IPS-NIHi7 (cell line): ENCODE data around the gene CACNA1B.
A peak's percentile ranks its signal among the peaks of the same experiment; 100 is the strongest.
"Not testable (repeated sequence)": the region's sequence is repeated elsewhere in the genome, so short reads cannot be mapped to it uniquely, and the experiment has no call there.

Source experiments
- DNase-seq: peaks from one replicate; pipeline ENCODE4 v3.0.0; 2012; ENCODE audit warnings: mixed read lengths; ENCODE audit errors: extremely low spot score

CACNA1B gene

DNA sequence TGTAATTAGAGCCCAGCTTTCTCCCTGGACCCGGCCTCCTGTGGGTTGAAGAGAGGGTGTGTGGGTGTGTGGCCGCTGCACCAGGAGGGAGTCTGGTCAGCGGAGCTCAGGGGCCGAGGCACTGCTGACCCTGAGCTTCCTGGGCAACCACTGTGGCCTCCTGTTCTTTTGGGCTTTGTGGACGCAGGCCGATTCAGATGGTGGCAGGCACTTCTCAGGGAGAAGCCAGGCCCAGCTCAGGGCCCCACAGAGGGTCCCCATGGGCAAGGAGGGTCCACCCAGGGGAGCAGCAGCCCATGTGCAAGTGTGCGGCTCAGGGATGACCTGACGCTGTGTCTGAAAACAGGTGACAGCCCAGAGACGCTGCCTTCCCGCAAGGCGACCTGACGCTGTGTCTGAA lies 11.0 kb downstream of the CACNA1B start:
- not testable (repeated sequence) for DNase-seq

DNA sequence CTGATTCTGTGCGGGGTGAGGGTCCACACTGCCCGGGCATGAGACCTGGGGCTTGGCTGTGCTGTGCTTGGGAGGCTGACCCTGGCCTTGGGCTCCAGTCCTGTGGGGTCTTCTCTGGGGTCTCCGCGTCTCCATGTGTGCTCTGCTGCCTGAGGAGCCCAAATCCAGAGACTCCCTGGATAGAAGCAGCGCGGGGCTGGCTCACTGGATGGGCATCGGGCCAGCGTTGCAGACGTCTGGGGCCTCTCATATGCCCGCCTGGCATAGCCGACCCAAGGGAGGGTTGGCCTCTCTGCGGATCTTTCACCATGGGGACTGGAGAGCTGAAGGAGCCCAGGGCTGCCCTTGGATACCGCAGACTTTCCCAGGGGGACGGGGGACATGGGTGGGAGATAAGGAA lies 12.4 kb downstream of the CACNA1B start:
- DNase-seq: not testable (repeated sequence)

DNA sequence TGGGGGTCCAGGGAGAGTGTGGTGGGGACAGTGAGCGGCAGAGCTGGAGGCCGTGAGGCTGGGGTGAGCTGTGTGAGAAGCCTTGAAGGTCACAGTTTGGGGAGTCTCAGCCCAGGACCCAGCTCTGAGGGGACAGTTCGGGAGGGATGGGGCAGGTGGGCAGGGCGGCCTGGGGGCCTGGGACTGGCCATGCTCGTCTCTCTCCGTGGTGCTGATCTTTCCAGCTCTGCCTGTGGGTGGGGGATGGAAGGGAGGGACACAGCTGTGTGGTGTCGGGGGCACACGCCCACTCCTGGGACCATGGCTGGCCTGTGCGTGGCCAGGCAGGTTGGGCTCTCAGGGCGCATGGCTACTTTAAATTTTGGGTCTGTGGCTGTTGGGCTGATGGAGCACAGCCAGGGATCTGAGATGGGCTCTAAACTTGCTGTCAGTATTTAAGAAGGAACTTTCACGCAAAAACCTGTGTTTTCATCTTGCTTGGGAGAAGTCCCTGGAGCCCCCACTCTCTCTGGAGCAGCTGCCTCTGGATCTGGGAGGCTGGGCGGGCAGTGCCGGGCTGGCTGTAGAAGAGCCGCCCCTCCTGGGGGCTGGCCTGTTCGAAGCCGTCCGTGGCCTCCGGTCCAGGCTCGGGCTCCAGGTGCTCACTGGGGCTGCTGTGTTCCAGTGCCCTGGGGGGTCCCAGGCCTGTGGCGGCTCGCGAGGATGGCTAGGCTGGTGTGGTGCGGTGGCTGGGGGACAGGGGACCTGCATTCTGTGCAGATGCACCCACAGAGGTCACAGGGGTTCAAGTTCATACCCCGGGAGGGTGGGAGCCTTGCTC lies 13.4 kb downstream of the CACNA1B start:
- DNase-seq: not testable (repeated sequence)

DNA sequence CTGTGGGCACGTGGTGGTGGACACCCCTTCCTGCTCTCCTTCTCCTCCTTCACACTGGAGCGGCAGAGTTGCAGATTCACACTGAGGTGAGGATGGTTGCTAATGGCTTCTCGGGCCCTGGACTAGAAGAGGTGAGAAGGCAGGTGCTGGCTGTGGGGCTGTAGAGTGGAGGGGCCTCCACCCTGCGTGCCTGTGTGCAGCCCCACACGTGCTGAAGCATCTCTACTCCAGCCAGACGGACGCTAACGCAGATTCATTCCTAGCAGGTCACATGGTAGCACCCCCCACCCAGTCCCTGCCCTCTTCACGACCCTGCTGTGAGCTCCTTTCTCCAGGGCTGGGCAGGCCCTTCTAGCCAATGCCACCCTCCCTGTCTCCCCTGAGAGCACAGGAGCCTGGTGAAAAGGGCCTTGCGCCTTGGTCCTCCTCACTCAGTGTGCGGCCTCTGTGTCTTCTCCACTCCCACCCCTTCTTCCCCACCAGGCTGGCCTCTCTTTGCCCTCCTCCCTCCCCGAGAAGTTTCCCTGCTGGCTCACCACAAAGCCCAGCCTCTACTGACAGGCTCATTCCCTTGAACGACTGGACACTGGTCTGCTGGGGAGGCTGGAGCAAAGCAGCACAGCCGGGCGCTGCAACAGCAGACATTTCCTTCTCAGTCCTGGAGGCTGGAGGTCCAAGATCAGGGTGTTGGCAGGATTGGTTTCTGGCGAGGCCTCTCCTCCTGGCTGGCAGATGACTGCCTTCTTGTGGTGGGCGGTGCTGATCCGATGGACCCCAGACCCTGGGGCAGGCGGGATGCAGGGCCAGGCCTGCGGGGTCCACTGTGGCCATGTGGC lies 14.2 kb downstream of the CACNA1B start:
- DNase-seq: no peak

DNA sequence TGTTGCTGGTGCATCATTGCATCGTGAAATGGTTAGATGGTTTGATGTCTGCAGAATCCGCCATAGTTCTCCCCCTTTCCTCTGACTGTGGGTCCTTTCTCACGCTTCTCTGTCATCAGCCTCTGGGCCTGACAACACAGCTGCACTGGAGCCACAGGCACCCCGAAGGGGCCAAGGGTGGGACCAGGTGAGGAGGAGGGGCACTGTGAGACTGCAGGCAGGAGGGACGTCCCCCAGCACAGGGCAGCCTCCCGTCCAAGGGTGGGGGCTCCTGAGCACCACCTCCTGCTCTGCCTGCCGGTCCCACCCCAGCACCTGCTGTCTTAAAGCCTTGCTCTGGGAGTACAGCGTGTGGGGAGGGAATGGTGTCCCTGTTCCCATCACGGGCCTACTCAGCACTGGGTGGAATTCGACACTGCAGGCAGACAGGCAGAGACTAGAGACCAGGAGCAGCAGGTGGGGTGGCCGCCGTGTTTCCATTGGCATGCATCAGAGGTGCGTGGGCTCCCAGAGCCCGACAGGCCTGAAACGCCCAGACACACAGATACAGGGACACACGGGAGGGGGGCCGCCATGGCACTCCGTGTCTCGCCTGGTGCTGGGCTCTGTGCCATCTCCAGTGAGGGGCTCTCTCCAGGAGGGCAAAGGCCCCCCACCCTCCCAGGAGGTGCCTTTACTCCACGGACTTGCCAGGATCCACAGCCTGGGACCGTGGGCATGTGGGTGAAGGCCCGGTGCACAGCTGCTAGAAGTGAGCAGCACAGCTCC lies 15.0 kb downstream of the CACNA1B start:
- DNase-seq: peak; percentile 15

DNA sequence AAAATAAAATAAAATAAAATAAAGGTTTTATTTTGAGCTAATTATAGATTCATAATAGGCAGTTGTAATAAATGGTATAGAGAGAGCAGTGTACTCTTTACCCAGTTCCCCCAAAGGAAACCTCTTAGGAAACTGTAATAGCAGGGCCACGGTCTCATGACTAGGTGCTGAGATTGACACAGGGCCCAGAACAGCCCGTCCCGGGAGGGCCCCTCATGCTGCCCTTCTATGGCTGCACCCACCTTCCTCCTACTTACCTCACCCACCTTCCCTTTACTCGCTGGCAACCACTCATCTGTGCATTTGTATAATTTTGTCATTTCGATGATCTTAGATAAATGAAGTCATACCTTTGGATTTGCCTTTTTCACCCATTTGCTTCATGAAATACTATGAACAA lies 16.1 kb downstream of the CACNA1B start:
- no peak for DNase-seq

DNA sequence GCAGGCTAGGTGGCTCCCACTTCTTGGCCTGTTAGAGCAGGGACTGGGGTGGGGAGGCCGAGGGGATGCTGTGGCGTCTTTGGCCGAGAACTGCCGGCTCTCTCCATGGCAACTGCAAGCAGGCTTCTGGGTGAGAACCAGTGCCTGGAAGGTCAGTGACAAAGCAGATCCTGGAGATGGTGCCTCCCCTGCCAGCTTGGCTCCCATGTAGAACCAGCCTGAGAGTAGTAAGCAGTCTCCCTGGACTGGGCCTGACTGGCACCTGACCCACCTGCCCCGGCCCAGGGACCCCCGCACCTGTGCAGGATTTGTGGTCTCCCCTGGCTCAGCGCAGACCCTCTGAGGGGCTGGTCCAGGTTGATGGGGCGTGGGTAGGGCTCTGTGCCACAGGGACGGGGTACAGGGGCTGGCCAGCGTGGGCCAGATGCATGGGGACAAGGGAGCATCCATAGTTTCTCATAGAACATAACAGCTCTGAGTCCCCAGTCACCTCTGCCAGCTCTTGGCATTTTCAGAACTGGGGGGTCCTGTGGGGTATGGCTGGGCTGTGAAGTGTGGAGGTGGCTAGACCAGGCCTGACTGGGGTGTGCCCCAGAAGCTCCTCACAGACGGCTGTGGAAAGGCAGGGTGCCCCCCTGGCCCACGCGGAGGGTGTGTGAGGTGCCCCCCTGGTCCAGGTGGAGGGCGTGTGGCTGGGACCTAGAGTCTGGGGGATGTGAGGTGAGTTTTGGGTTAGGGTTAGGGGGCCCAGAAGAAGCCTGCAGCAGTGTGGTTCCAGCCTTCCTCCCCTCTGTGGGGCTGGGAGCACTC lies 22.2 kb downstream of the CACNA1B start:
- no peak for DNase-seq

DNA sequence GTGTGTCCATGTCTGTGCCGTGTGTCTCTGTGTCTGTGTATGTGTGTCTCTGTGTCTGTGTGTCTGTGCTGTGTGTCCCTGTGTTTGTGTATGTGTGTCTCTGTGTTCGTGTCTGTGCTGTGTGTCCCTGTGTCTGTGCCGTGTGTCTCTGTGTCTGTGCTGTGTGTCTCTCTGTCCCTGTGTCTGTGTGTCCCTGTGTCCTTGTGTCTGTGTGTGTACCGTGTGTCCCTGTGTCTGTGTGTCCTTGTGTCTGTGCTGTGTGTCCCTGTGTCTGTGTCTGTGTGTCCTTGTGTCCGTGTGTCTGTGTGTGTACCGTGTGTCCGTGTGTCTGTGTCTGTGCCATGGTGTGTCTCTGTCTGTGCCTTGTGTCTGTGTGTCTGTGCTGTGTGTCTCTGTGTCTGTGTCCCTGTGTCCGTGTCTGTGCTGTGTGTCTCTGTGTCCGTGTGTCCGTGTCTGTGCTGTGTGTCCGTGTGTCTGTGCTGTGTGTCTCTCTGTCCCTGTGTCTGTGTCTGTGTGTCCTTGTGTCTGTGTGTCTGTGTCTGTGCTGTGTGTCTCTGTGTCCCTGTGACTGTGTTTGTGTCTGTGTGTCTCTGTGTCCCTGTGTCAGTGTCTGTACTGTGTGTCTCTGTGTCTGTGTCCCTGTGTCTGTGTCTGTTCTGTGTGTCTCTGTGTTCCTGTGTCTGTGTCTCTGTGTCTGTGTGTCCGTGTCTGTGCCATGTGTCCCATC lies 23.2 kb downstream of the CACNA1B start:
- no peak for DNase-seq

DNA sequence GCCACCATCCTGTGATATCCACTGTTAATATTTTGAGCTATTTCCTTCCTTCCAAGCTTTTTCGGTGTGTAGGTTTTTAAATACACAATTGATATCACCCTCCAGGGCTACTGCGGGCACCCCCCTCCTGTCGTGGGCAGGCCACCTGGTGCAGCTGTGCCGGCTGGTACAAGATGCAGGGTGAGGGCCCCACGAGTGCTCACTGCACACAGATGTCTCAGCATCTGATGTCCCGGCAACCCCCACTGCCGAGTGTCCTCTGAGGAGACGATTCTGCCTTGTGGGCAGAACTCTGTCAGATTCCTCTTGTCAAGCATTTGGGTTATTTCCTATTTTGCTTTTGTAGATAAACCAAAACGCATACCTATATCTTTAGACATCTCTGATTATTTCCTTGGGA lies 25.1 kb downstream of the CACNA1B start:
- no peak for DNase-seq

DNA sequence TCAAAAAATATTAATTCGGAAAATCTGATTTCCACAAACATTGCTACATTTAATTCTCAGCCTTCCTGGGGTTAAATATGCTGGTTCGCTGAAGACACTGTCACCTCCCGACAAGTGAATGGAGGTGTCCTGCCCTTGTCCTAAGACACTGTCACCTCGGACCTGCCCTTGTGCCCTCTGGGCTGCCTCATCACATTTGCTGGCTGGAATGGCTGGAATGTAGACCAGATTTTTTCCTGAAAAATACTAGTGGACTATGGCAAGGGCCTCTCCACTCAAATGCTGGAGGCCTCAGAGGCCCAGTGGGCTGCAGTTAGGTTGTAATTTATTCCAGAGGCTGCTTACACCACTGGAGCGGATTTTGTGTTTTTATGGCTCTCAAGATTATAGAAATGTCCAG lies 28.2 kb downstream of the CACNA1B start:
- peak; percentile 18 for DNase-seq

DNA sequence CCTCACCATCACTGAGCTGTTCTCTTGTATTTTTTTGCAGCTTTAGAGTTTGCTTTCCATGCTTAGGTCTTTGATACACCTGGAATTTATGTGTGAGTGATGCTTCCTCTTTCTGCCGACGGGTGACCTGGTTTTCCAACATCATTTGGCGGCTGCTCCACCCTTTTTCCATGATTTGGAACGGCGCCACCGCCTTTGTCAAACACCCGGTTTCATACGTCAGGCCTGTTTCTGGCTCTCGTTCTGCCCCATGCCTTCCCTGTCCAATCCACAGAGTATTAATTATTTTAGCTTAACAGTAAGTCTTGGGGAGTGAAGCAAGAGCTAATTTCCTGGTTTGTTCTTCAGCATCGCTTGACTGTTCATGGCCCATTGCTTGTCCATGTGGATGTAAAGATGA lies 30.2 kb downstream of the CACNA1B start:
- no peak for DNase-seq

DNA sequence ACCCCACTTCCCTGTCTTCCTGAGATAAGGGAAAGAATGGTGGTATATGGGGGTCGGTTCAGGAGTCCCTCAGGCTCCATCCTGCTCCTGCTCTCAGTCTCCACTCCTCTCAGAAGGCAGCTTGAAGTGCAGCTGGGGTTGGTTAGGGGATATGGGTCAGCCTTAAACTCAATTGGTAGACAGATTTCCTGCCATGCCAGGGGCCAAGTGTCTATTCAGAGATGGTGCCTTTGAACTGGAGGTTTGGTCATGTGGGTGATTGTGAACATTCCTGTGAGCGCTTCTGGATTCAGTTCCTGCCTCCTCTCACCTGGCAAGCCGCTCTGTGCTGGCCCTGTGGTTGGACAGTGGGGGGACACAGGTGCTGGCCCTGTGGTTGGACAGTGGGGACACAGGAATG lies 35.1 kb downstream of the CACNA1B start:
- DNase-seq: no peak

DNA sequence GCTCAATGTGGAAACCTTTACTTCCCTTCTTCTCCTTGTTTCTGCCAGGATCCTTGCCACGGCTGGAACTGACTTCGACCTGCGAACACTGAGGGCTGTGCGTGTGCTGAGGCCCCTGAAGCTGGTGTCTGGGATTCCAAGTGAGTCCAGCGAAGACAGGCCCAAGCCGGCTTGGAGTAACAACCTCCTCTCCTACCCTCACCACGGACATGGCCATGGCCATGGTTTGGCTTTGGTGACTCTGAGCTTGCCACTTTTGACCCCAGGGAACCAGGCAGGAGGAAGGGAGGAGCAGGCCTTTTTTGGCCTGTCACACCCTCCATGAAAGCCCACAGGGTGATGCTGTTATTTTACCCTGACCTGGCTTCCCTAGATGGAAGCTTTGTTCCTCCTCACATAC lies 35.5 kb downstream of the CACNA1B start:
- no peak for DNase-seq

DNA sequence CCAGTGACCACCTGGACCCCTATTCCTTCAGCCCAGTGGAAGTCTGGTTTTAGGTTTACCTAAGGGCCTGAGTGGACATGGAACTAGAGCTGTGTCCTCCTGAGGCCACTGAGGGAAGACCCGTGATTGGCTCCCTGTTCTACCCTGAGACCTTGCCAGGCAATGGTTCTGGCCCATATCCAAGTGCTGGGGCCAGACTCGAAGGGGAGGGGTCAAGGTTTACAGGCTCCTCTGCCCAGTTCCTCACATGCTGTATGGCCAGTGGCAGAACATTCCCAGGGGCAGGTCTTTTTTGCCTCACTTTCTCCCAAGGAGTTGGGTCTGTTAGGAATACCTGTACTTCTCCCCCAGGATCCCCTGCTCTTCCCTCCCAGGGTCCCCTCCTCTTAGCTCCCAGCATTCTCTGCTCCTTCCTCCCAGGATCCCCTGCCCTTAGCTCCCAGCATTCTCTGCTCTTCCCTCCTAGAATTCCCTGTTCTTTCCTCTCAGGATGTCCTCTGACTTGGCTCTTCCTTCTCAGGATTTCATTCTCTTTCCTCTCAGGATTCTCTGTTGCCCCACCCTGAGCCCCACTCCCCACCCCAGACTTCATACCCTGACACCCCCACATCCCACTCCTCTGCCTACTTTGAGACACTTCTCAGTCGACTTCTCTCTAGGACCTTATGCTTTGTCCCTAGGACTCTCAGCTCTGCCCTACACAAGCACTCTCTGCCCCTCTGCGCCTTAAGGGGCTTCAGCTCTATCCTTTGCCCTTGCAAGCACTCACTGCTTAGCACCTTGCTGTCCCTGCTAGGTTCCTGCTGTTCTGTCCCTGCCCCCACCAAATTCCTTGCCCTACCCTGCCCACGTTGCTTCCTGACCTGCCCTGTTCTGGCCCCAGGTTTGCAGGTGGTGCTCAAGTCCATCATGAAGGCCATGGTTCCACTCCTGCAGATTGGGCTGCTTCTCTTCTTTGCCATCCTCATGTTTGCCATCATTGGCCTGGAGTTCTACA lies 36.5 kb downstream of the CACNA1B start:
- no peak for DNase-seq

DNA sequence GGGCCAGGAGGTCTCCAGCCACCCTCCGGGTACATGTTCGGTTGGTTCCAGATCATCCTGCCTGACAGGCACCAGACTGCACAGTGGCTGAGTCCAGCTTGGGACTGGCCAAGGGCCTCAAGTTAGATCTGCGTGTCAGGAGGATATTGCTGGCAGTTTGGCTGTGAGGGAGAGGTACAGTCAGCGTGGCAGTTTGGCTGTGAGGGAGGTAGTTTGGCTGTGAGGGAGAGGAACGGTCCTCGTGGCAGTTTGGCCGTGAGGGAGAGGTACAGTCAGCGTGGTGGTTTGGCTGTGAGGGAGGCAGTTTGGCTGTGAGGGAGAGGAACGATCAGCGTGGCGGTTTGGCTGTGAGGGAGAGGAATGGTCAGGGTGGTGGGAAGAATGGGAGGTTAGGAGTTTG lies 39.0 kb downstream of the CACNA1B start:
- DNase-seq: no peak

DNA sequence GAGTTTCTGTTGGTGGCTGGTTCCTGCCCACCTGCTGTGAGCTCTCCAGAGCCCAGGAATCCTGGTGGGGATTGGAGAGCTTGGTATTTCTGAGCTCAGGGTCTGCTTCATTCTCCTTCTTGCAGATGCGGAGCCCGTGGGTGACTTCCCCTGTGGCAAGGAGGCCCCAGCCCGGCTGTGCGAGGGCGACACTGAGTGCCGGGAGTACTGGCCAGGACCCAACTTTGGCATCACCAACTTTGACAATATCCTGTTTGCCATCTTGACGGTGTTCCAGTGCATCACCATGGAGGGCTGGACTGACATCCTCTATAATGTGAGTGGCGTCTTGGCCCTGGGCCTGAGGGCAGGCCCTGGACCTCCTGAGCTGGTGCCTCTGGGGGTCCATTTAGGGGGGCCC lies 39.5 kb downstream of the CACNA1B start:
- DNase-seq: no peak

DNA sequence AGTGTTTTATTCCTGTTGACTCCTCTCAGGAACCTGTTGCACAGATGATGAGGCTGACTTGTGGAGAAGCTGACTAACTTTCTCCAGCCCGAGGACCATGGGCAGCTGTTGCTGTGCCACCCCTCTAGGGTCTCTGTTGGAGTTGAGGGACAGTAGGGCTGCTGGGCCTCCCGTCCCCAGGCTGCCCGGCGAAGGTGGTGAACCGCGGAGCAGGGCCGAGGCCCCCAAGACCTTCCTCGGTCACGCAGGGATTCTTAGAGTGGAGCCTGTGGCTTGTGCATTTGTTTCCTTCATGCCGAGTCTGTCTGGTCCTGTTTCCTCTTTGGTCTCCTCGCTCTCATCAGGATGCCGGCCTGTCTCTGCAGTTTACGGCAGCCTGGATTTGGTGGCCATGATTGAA lies 40.2 kb downstream of the CACNA1B start:
- DNase-seq: no peak

DNA sequence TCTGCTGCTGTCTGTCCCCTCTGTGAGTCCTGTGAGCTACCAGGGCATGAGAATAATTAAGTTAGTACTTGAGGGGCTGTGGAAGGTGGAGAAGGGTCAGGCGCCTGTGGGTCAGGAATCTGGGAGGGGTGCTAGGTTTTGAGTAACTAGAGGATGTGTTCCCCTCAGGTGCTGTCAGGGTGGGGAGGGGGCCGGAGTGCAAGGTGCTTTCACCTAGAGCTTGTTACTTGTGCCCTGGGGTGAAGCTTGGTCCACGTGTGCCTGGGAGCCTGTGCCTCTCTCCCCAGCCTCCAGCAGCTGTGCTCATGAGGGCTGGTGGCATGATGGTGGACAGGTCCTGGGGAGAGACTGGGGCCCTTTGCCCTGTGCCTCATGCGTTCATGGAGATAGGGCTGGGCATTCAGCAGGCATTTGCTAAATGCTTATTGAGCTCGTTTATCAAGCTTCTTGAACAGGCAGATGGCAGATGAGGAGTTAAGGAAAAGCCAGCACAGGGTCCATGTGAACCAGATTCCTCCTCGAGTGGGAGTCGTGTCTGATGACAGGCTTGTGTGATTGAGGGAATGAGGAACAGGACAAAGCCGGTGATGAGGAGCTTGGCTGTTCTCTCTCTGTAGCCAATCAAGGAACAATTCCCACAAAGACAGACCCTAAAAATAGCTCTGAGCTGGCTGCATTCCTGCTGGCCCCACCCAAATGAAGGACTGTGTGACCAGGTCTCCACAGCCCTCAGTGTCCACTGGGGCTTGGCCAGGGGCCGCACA lies 40.9 kb downstream of the CACNA1B start:
- peak; percentile 12 for DNase-seq

DNA sequence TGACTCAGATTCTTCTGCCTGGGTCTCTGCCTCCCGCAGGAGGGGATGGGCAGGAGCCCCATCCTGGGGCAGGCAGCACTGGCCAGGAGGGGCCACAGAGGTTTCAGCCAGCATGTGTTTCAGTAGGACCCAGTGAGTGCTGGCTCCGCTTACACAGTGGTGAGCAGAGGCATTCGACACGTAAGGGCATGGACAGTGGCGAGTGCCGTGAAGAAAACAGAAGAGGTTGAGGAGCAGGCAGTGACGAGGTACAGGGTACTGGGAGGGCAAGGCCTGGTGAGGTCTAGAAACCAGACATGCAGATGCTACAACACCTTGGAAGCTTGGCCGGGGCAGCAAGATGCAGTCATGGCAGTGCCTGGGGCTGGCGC lies 41.5 kb downstream of the CACNA1B start:
- DNase-seq: peak; percentile 10
